ENCODE measurements around the gene SLC10A4.

The SLC10A4 gene

GRCh38 chr4:48490012-48490679, 7.0 kb downstream of the SLC10A4 start, which contains the start of gene ZAR1:
TSS of gene ZAR1 (plus strand) at chr4:48490252. CDS start at chr4:48490292, 40 bp downstream.
- no peak for DNase-seq

GRCh38 chr4:48490680-48491513, 7.8 kb downstream of the SLC10A4 start:
- no peak for DNase-seq

- no peak for DNase-seq
Measured at GRCh38 chr4:48491514-48492176, 8.5 kb downstream of the SLC10A4 start.

GRCh38 chr4:48493452-48494100, 10.4 kb downstream of the SLC10A4 start:
- DNase-seq = no peak

- DNase-seq = no peak
Measured at GRCh38 chr4:48495941-48496340, 12.8 kb downstream of the SLC10A4 start.

GRCh38 chr4:48498895-48499294, 15.8 kb downstream of the SLC10A4 start:
- no peak for DNase-seq

GRCh38 chr4:48499551-48500066, 16.5 kb downstream of the SLC10A4 start:
- peak; percentile 62 for DNase-seq

GRCh38 chr4:48503233-48504025, 20.3 kb downstream of the SLC10A4 start:
- no peak for DNase-seq

- DNase-seq = no peak
Measured at GRCh38 chr4:48504026-48504330, 20.8 kb downstream of the SLC10A4 start.

- DNase-seq = peak; percentile 17
Measured at GRCh38 chr4:48504352-48504751, 21.2 kb downstream of the SLC10A4 start.

- no peak for DNase-seq
Measured at GRCh38 chr4:48506716-48507115, 23.6 kb downstream of the SLC10A4 start.

GRCh38 chr4:48509543-48509942, 26.4 kb downstream of the SLC10A4 start:
- no peak for DNase-seq

- no peak for DNase-seq
Measured at GRCh38 chr4:48518143-48518542, 35.0 kb downstream of the SLC10A4 start.

- DNase-seq = no peak
Measured at GRCh38 chr4:48526406-48526805, 43.3 kb downstream of the SLC10A4 start.

- no peak for DNase-seq
Measured at GRCh38 chr4:48538358-48538757, 55.2 kb downstream of the SLC10A4 start.

All from activated CD4-positive, alpha-beta T cell treated with anti-CD3 and anti-CD28 coated beads, Interleukin-2, amount 50 U/mL, for 16 hours (primary cell).